Esophagus squamous epithelium (tissue), 5 donors: ENCODE results near the gene PALM. TPM values are rescaled to one million over a fixed set of nuclear protein-coding genes. Genes with fewer than 3 reads are reported as not detected.

Experiments
- DNase-seq: peaks from one replicate; lab custom pipeline; 2025; lab: John Stamatoyannopoulos, UW
- H3K27ac ChIP-seq, 4 donors: fragments of 200-600 bp; sonication (generic); one replicate each; pipeline ENCODE4 v1.5.1; 2016 to 2019; ENCODE audit warnings: mild to moderate bottlenecking in 1 of 4
- H3K27me3 ChIP-seq, 4 donors: fragments of 200-600 bp; sonication (generic); 1 replicate in 3 of 4; 2 replicates in 1 of 4; pipeline versions ENCODE4 v1.5.1 to v1.6.0; 2017 to 2021; ENCODE audit warnings: antibody characterized with exemption in 1 of 4
- H3K36me3 ChIP-seq, 3 donors: fragments of 200-600 bp; sonication (generic); one replicate each; pipeline ENCODE4 v1.5.1; 2016 to 2019
- H3K4me1 ChIP-seq, 3 donors: fragments of 200-600 bp; sonication (generic); one replicate each; pipeline ENCODE4 v1.5.1; 2017 to 2019
- H3K4me3 ChIP-seq, 4 donors: fragments of 200-600 bp; sonication (generic); 1 replicate in 3 of 4; 2 replicates in 1 of 4; pipeline ENCODE4 v1.5.1; 2016 to 2019; ENCODE audit warnings: mild to moderate bottlenecking in 2 of 4, moderate library complexity in 1 of 4
- H3K9me3 ChIP-seq, 3 donors: fragments of 200-600 bp; sonication (generic); one replicate each; pipeline ENCODE4 v1.5.1; 2016 to 2019
- CTCF ChIP-seq, 6 experiments: fragments of 450-650 bp in 4 of 6; fragments of 200-600 bp in 2 of 6; sonication (generic) in 2 of 6; IDR thresholded peaks; one replicate each; pipeline ENCODE4 v1.5.1; 2016 to 2019; ENCODE audit warnings: antibody characterized with exemption in 6 of 6, mild to moderate bottlenecking in 4 of 6, moderate library complexity in 4 of 6
- POLR2A ChIP-seq, 4 donors: fragments of 450-650 bp; IDR thresholded peaks; one replicate each; pipeline ENCODE4 v1.6.1; 2017; ENCODE audit warnings: antibody characterized with exemption in 4 of 4, mild to moderate bottlenecking in 4 of 4, moderate library complexity in 3 of 4
- WGBS, 2 donors: methylation state at CpG; one replicate each; pipeline ENCODE4 v1.1.5; 2018; 5-methylcytosine and 5-hydroxymethylcytosine counted together
- intact Hi-C: fragments of 100-400 bp; cut with DNase I; formaldehyde crosslinking; loops from one replicate; pipeline ENCODE4 v1.15.0; 2022
- total RNA-seq, 4 donors: library from RNA; depleted of rRNA; stranded (reverse); fragments of >200 nt; gene quantifications; one replicate each; pipeline ENCODE4 v1.1.0, GENCODE V29; 2016
- donor health status: DM: yes; HTN: yes; CAD: no.

The PALM gene
- total RNA-seq, 4 donors from 2014 or later, result 2.6 to 19.3 (median 6.5) TPM

- TF ChIP-seq CTCF (IDR thresholded peaks at IDR 0.05) (no peak), POLR2A (IDR thresholded peaks at IDR 0.05) (no peak)
- no peak overlapping the region for H3K4me3 ChIP-seq
- no peak overlapping the region for H3K27ac ChIP-seq
- WGBS, 2 donors, result 80 to 98% methylated on average over 1 to 8 of the region's 28 CpGs
- DNase-seq, result no peak
- peaks cover 0 to 24% (median 0%) of the 10 kb centered on the region in 4 donors for H3K27me3 ChIP-seq
- H3K9me3 ChIP-seq, result peaks cover 0 to 11% (median 9%) of the 10 kb centered on the region in 3 donors
- peaks cover 8 to 18% (median 8%) of the 10 kb centered on the region in 3 donors for H3K4me1 ChIP-seq
- peaks cover 0 to 23% (median 0%) of the 10 kb centered on the region in 3 donors for H3K36me3 ChIP-seq
- intact Hi-C loops, result no loop called here
These were observed 38.9 kb downstream of the PALM start for GRCh38 chr19:747432-748273.

- intact Hi-C loops, result no loop called here
- H3K27ac ChIP-seq, result no peak overlapping the region
- WGBS, 2 donors, result 75% methylated on average over 4 of the region's 14 CpGs; no CpG with 5 or more reads in 1 of the 2 donors
- peaks cover 0 to 23% (median 0%) of the 10 kb centered on the region in 3 donors for H3K36me3 ChIP-seq
- H3K4me3 ChIP-seq, result no peak overlapping the region
- peaks cover 0 to 11% (median 9%) of the 10 kb centered on the region in 3 donors for H3K9me3 ChIP-seq
- peaks cover 8 to 22% (median 8%) of the 10 kb centered on the region in 3 donors for H3K4me1 ChIP-seq
- TF ChIP-seq POLR2A (IDR thresholded peaks at IDR 0.05) (no peak), CTCF (IDR thresholded peaks at IDR 0.05) (no peak)
- no peak for DNase-seq
- H3K27me3 ChIP-seq, result peaks cover 0 to 30% (median 0%) of the 10 kb centered on the region in 4 donors
These were observed 39.5 kb downstream of the PALM start for GRCh38 chr19:748274-748598.

GRCh38 chr19:749811-750210, 41.1 kb downstream of the PALM start:
- intact Hi-C loops, result no loop called here
- WGBS, 2 donors, result 77 to 88% methylated on average over 10 to 14 of the region's 14 CpGs

GRCh38 chr19:750640-751423, 42.1 kb downstream of the PALM start, which contains the start of gene MISP:
TSS of gene MISP (plus strand) at chr19:751112. CDS start at chr19:756947, 5,835 bp downstream.
- Histone ChIP-seq H3K27ac (peak within 1 kb of the TSS in 2 of 4 donors; percentile 5 to 6), H3K9me3 (peaks cover 0 to 11% (median 9%) of the 10 kb centered on the region in 3 donors), H3K27me3 (peaks cover 0 to 34% (median 0%) of the 10 kb centered on the region in 4 donors), H3K4me3 (peak within 1 kb of the TSS in 1 of 4 donors; percentile 21), H3K4me1 (peaks cover 8 to 22% (median 8%) of the 10 kb centered on the region in 3 donors), H3K36me3 (peaks cover 0 to 20% (median 0%) of the 10 kb centered on the region in 3 donors)
- DNase-seq, result no peak
- intact Hi-C loops, result no loop called here
- no CpG with 5 or more reads among the region's 31 CpGs for WGBS, 2 donors
- TF ChIP-seq POLR2A (IDR thresholded peaks at IDR 0.05), result no peak
- TF ChIP-seq CTCF (IDR thresholded peaks at IDR 0.05), result no peak

More at GRCh38 chr19:749811-750210, 41.1 kb downstream of the PALM start:
- H3K4me1 ChIP-seq, result peaks cover 8 to 22% (median 8%) of the 10 kb centered on the region in 3 donors
- H3K27me3 ChIP-seq, result peaks cover 0 to 34% (median 0%) of the 10 kb centered on the region in 4 donors
- H3K36me3 ChIP-seq, result peaks cover 0 to 23% (median 0%) of the 10 kb centered on the region in 3 donors
- DNase-seq, result no peak
- H3K27ac ChIP-seq, result no peak overlapping the region
- TF ChIP-seq CTCF (IDR thresholded peaks at IDR 0.05), result no peak
- no peak for TF ChIP-seq POLR2A (IDR thresholded peaks at IDR 0.05)
- no peak overlapping the region for H3K4me3 ChIP-seq
- peaks cover 0 to 11% (median 9%) of the 10 kb centered on the region in 3 donors for H3K9me3 ChIP-seq
